K562 (cell line): ENCODE results near the gene DNAJB6. TPM values are rescaled to one million over a fixed set of nuclear protein-coding genes. Genes with fewer than 3 reads are reported as not detected.

ENCODE experiments used
- BRCA1 ChIP-seq, 2 experiments: fragments of 450-650 bp in 1 of 2; sonication (generic) in 1 of 2; formaldehyde crosslinking in 1 of 2; IDR thresholded peaks; 2 replicates each; pipeline versions ENCODE4 v1.5.0 to v1.6.1; 2017 to 2020; ENCODE audit warnings: mild to moderate bottlenecking in 1 of 2, missing genetic modification reagents in 1 of 2
- CBX3 ChIP-seq, 2 experiments: IDR thresholded peaks; 1 replicate in 1 of 2; 2 replicates in 1 of 2; pipeline ENCODE4 v1.6.1; 2012; ENCODE audit warnings: inconsistent platforms in 2 of 2, low read length in 2 of 2, borderline replicate concordance in 1 of 2, control low read depth in 1 of 2
- CHD4 ChIP-seq: fragments of 200-600 bp; sonication (generic); IDR thresholded peaks from 3 replicates; pipeline ENCODE4 v1.6.1; 2012; ENCODE audit warnings: low read depth, mild to moderate bottlenecking, mixed read lengths, low read length, inconsistent platforms; ENCODE audit not compliant: insufficient read depth, insufficient replicate concordance, poor library complexity, severe bottlenecking
- CTBP1 ChIP-seq: fragments of 450-650 bp; IDR thresholded peaks from 2 replicates; pipeline ENCODE4 v1.6.1; 2016; ENCODE audit warnings: borderline replicate concordance
- EZH2 ChIP-seq: IDR thresholded peaks from 2 replicates; pipeline ENCODE4 v1.6.1; 2012; ENCODE audit warnings: low read depth, mild to moderate bottlenecking, inconsistent platforms, low read length, borderline replicate concordance
- HDAC6 ChIP-seq: IDR thresholded peaks from 2 replicates; pipeline ENCODE4 v1.6.1; 2012; ENCODE audit warnings: low read depth, mild to moderate bottlenecking, control low read depth, inconsistent platforms, low read length, moderate library complexity
- KDM5B ChIP-seq: fragments of 200-600 bp; sonication (generic); IDR thresholded peaks from 2 replicates; pipeline ENCODE4 v1.6.1; 2012; ENCODE audit warnings: low read depth, mild to moderate bottlenecking, moderate library complexity, low read length, control low read depth, inconsistent platforms; ENCODE audit not compliant: insufficient replicate concordance
- MAX ChIP-seq: sonication (generic); formaldehyde crosslinking; IDR thresholded peaks from 2 replicates; pipeline ENCODE4 v1.9.0; 2022; ENCODE audit warnings: mild to moderate bottlenecking, missing genetic modification reagents
- MBD2 ChIP-seq: sonication (generic); IDR thresholded peaks from 2 replicates; pipeline ENCODE4 v1.6.1; 2016; ENCODE audit warnings: low read depth, borderline replicate concordance
- PRMT5 ChIP-seq: sonication (generic); formaldehyde crosslinking; IDR thresholded peaks from 2 replicates; pipeline ENCODE4 v1.5.0; 2020; ENCODE audit warnings: missing genetic modification reagents
- RCOR1 ChIP-seq, 2 experiments: IDR thresholded peaks; 2 replicates each; pipeline ENCODE4 v1.6.1; 2012; ENCODE audit warnings: low read depth in 2 of 2, low read length in 2 of 2, borderline replicate concordance in 1 of 2, improper control_type of control experiment in 1 of 2
- RFX5 ChIP-seq: IDR thresholded peaks from 2 replicates; pipeline ENCODE4 v1.6.1; 2011; ENCODE audit warnings: low read depth, mild to moderate bottlenecking, improper control_type of control experiment, low read length
- STAT5B ChIP-seq: fragments of 250-450 bp; sonication (Bioruptor Pico); IDR thresholded peaks from 2 replicates; pipeline ENCODE4 v1.8.0; 2021; ENCODE audit warnings: mild to moderate bottlenecking, inconsistent platforms
- TAF7 ChIP-seq: fragments of 450-650 bp; IDR thresholded peaks from 2 replicates; pipeline ENCODE4 v1.6.1; 2016; ENCODE audit warnings: missing genetic modification characterization, missing compliant biosample characterization
- USF1 ChIP-seq: sonication (generic); formaldehyde crosslinking; IDR thresholded peaks from 2 replicates; pipeline ENCODE4 v1.9.0; 2022; ENCODE audit warnings: mild to moderate bottlenecking, missing genetic modification reagents
- ZNF408 ChIP-seq: fragments of 250-450 bp; sonication (Bioruptor Pico); IDR thresholded peaks from 2 replicates; pipeline ENCODE4 v1.4.0; 2020; ENCODE audit warnings: low read depth, mild to moderate bottlenecking, moderate library complexity
- ZNF609 ChIP-seq: sonication (generic); formaldehyde crosslinking; IDR thresholded peaks from 2 replicates; pipeline ENCODE4 v1.8.1; 2023; ENCODE audit warnings: missing genetic modification reagents, mild to moderate bottlenecking, borderline replicate concordance
- ZNF740 ChIP-seq, 3 experiments: fragments of 200-800 bp in 1 of 3; sonication (Bioruptor generic) in 1 of 3; sonication (generic) in 1 of 3; formaldehyde crosslinking in 1 of 3; IDR thresholded peaks; 2 replicates each; pipeline versions ENCODE4 v1.6.1 to v1.8.0; 2016 to 2022; ENCODE audit warnings: mild to moderate bottlenecking in 2 of 3, missing compliant biosample characterization in 2 of 3, missing genetic modification characterization in 2 of 3, missing genetic modification reagents in 1 of 3
- polyA plus RNA-seq, 8 experiments: library from polyadenylated mRNA; depleted of rRNA in 4 of 8; stranded (reverse) in 5 of 8; unstranded in 3 of 8; fragments of >200 nt; fragmentation: Nextera tagmentation in 2 of 8; fragmentation: Illumina TruSeq in 1 of 8; extraction: Ambion mirVana in 2 of 8; extraction: Trizol in 1 of 8; gene quantifications; 2 replicates each; pipeline versions ENCODE4 v1.2.1 to v1.2.3, GENCODE V29; 2011 to 2014; ENCODE audit warnings: inconsistent platforms in 1 of 8, missing spikeins in 1 of 8
- total RNA-seq, 7 experiments: library from RNA; depleted of rRNA in 6 of 7; stranded (reverse); fragments of >200 nt in 6 of 7; fragmentation: Illumina TruSeq in 2 of 7; extraction: Trizol in 2 of 7; gene quantifications; 2 replicates each; pipeline versions ENCODE4 v1.2.1 to v1.2.3, GENCODE V29; 2011 to 2021; ENCODE audit warnings: low replicate concordance in 1 of 7

Gene DNAJB6
- total and polyA plus RNA-seq, 9 of the 15 experiments (the other 6 are each of a cell fraction or from before 2014, with no cell fraction given) = 84.5 to 158 (median 135) TPM

GRCh38 chr7:157402911-157403534, 66.2 kb downstream of the DNAJB6 start (continued):
- no peak for TF ChIP-seq ZNF609 (CRISPR knock-in tag)
- peak; percentile 56 for TF ChIP-seq USF1 (CRISPR knock-in tag)
- TF ChIP-seq ZNF740 (CRISPR knock-in tag; IDR thresholded peaks at IDR 0.05) = no peak
- TF ChIP-seq ZNF740 (tag; IDR thresholded peaks at IDR 0.05) = no peak
- TF ChIP-seq RFX5 = no peak
- TF ChIP-seq MAX (CRISPR knock-in tag) = peak; percentile 61
- no peak for TF ChIP-seq EZH2
- TF ChIP-seq ZNF408 (CRISPR knock-in tag) = no peak
- TF ChIP-seq RCOR1 (IDR thresholded peaks at IDR 0.05; ENCODE audit: borderline replicate concordance in 1 of 2, low read depth in 2 of 2, low read length in 2 of 2) = peak; percentile 26 to 61; a peak in 2 of 4 replicates
- no peak for TF ChIP-seq MBD2
- peak; percentile 47; the same call in 1 of the 2 replicates for TF ChIP-seq CTBP1
- no peak for TF ChIP-seq STAT5B (CRISPR knock-in tag)
- TF ChIP-seq HDAC6 = no peak
- no peak for TF ChIP-seq BRCA1 (IDR thresholded peaks at IDR 0.05)
- TF ChIP-seq BRCA1 (CRISPR knock-in tag; IDR thresholded peaks at IDR 0.05) = no peak
- TF ChIP-seq TAF7 (tag) = no peak
- TF ChIP-seq PRMT5 (CRISPR knock-in tag) = no peak
- TF ChIP-seq KDM5B = no peak
- TF ChIP-seq CHD4 = no peak
- TF ChIP-seq CBX3 (IDR thresholded peaks at IDR 0.05; ENCODE audit: borderline replicate concordance in 1 of 2, low read length in 2 of 2) = peak in 1 of 2 experiments; percentile 73; a peak in 1 of 3 replicates
